Measurements from ENCODE around the gene WDFY4.

Gene WDFY4

DNA sequence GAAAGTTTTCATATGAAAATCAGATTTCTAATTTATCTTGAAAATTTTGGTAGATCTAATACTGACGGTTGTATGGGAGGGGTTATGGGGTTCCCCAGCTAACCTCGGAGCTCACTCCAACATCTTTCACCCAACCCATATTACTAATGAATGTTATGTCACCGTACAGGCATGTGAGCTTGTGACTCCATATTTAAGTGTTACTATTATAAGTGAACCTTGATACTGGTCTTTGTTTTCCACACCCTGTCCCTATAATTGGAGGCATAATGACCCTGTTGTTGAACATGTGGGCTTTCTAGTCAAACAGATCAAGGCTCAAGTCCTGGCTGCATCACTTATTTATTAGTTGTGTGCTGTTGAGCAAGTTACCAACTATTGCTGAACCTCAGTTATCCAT lies 27.2 kb downstream of the WDFY4 start:
- DNase-seq (ENCODE audit: low spot score), result no peak

- no peak for DNase-seq (ENCODE audit: low spot score)
Observed at GRCh38 chr10:48714088-48714487, 29.4 kb downstream of the WDFY4 start.

DNA sequence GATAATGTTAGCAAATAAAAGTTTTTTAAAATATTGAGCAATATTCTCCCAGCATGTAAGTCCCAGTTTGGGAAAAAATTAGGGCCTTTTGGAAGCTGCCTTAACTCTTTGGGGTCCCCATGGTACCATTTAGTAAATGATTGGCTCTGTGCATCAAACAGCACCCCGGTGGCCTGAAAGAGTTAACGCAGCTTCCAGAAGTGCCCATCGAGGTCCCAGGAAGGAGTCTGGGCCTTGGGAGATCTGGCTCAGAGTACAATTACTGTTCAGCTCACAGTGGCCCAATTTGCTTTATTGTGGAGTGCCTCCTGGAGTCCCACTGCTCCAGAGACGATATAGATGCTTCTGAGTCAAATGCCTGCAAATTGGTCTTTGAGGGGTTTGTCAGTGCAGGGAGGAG lies 31.7 kb downstream of the WDFY4 start:
- DNase-seq (ENCODE audit: low spot score), result no peak

- no peak for DNase-seq (ENCODE audit: low spot score)
Observed at GRCh38 chr10:48720611-48721010, 35.9 kb downstream of the WDFY4 start.

DNA sequence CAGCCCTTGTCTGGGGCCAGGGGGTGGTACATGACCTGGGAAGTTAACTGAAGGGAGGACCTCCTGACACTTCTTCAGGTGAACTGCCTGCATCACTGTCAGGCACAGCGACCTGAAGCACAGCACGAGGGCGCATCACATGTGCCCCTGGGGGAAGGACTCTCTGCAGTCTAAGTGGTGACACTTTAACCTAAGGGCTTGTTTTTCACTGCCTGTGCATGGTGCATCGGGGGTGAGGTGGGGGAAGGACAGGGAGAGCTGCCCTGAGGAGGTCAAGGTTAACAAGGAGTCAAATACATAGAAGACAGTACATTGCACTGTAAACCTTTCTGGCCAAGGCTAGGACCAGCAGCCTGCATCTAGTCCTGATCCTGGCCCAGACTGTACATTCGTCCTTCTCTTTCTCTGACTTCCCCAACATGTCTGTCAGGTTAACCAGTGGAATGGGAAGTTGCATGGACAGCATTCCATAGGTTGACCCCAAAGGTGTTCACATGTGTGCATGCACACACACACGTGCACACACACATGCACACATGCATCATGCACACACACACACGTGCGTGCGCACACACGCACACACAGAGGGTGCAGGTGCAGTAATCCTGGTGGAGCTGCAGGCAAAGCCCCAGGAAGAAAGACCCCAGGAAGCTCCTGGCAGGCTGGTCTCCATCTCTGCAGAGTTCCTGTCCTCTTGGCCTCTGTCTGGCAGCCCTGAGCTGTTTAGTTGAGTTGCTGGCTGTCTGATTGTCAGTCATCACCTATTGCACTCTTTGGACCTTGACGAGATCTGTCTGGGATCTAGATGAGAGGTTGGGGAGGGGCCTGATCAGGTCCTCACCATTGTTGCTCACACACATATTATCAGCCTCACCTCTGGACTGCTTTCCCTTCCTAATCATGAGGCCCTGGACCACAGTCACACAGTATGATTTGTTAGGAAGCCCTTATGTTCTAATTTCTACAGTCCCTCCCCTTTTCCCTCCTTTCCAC lies 37.8 kb downstream of the WDFY4 start:
- DNase-seq (ENCODE audit: low spot score), result no peak

GRCh38 chr10:48724127-48724526 lies 39.5 kb downstream of the WDFY4 start:
- DNase-seq (ENCODE audit: low spot score), result no peak

GRCh38 chr10:48725708-48726107 lies 41.0 kb downstream of the WDFY4 start:
- no peak for DNase-seq (ENCODE audit: low spot score)

DNA sequence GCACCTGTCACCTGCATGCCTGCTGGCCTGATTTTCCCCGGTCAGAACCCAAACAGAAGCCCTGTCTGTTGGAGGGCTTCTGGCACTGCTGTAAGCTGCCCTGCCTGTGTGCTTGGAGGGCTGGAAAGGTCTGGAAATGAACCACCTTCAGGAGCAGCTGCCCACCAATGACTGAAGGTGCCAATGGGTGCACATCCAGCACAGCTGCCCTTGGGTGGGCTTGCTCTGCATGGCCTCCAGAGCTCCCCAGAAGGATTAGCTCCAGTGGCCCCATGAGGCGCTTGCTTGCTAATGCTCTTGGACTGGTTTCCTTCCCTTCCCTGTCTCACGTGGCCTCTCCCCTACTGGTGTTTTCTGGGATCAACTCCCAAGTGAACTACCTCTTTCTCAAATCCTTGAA lies 43.2 kb downstream of the WDFY4 start:
- DNase-seq (ENCODE audit: low spot score), result no peak

GRCh38 chr10:48729222-48729621 lies 44.5 kb downstream of the WDFY4 start:
- no peak for DNase-seq (ENCODE audit: low spot score)

DNA sequence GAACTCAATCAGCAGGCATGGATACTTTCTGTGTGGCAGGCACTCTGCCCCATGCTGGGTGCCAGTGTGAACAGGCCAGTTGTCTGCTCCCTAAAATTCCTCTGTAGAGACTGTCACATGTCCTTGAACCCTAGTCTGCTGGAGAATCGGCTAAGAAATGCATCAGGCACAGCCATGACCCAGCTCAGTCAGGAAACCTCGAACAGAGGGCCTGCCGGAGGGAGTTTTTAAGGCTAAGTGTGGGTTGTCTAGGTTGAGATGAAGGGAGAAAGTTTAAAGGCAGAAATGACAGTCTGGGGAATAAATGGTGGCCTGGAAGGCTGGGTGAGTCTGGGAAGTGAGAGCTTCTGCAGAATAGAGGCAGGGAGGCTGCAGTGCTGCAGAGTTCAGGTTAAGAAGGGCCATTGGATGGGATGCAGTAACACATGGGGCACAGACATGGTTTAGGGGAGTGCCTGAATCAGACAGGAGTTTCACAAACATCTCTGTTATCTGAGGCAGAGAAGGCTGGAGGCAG lies 45.3 kb downstream of the WDFY4 start:
- DNase-seq (ENCODE audit: low spot score), result no peak

- DNase-seq (ENCODE audit: low spot score), result no peak
Observed at GRCh38 chr10:48731141-48731540, 46.5 kb downstream of the WDFY4 start.

GRCh38 chr10:48731654-48732053 lies 47.0 kb downstream of the WDFY4 start:
- DNase-seq (ENCODE audit: low spot score), result no peak

- no peak for DNase-seq (ENCODE audit: low spot score)
Observed at GRCh38 chr10:48733329-48733728, 48.7 kb downstream of the WDFY4 start.

DNA sequence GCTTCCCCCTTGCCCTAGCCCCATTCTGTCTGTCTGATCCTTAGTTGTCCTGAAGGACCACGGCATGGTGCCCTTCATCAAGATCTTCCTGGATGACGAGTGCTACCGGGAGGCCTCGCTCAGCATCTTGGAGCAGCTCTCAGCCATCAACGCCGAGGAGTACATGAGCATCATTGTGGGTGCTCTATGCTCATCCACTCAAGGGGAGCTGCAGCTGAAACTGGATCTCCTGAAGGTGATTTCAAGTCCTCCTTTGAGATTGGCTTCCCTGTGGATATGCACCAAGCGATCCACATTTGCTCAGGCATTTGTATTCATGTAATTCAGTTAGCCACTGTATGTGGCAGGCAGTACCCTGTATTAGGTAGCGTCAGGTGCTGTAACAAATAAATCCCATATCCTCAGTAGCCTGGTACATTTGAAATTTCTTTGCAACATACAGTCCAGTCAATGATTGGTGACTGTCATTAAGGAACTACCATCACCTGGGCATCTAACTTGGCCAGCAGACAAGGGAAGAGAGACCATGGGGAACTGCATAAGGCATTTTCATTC lies 51.2 kb downstream of the WDFY4 start:
- DNase-seq (ENCODE audit: low spot score), result no peak

GRCh38 chr10:48736596-48736995 lies 51.9 kb downstream of the WDFY4 start:
- DNase-seq (ENCODE audit: low spot score), result no peak

GRCh38 chr10:48737886-48738285 lies 53.2 kb downstream of the WDFY4 start:
- DNase-seq (ENCODE audit: low spot score), result no peak

GRCh38 chr10:48739170-48739569 lies 54.5 kb downstream of the WDFY4 start:
- DNase-seq (ENCODE audit: low spot score), result no peak

DNA sequence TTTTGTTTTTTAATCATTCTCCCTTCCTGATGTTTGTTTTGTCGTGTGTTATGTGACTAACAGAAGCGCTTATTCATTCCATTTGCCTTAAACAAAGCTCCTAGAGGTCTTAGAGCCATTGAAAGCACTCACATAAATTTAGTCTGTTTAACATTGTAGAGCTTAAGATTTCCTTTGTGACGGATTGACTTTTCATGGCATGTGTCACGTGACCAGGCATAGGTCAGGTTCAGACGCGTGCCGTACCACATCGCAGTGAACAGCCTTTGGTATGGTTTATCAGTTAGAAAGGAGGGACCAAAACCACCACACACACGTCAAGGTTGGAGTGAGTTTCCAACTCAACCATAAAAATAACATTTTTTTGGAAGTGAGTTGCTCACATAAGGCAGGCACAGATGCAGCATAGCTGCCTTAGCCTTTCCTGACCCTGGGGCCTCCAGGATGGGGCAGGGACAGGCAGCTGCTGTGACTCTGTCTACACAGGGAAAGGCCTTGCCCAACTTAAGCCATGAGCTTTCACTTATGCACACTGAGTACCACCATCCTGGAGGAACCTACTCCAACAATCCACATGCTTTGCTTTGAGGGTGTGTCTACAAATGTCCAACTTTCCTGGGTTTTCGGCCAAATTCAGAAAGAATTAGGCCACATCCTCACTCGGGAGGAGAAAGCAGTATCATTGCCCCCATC lies 55.5 kb downstream of the WDFY4 start:
- DNase-seq (ENCODE audit: low spot score), result no peak

DNA sequence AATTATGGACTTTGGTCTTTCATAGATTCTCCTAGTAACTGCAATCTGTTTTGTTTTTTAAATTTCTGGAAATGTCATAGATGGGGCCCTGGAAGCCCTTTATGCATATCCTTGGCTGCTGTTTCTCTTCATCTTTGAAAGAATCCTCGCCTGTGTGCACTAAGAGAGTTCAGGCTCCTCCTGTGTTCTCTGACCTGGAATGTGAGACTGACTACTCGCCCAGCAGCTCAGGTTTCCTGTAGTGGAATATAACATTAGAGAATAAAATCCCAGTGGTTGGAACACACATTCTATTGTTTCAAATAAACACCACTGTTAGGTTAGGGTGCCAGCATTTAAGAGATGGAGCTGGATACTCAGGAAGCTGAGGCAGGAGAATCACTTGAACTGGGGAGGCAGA lies 56.3 kb downstream of the WDFY4 start:
- DNase-seq (ENCODE audit: low spot score), result no peak

DNA sequence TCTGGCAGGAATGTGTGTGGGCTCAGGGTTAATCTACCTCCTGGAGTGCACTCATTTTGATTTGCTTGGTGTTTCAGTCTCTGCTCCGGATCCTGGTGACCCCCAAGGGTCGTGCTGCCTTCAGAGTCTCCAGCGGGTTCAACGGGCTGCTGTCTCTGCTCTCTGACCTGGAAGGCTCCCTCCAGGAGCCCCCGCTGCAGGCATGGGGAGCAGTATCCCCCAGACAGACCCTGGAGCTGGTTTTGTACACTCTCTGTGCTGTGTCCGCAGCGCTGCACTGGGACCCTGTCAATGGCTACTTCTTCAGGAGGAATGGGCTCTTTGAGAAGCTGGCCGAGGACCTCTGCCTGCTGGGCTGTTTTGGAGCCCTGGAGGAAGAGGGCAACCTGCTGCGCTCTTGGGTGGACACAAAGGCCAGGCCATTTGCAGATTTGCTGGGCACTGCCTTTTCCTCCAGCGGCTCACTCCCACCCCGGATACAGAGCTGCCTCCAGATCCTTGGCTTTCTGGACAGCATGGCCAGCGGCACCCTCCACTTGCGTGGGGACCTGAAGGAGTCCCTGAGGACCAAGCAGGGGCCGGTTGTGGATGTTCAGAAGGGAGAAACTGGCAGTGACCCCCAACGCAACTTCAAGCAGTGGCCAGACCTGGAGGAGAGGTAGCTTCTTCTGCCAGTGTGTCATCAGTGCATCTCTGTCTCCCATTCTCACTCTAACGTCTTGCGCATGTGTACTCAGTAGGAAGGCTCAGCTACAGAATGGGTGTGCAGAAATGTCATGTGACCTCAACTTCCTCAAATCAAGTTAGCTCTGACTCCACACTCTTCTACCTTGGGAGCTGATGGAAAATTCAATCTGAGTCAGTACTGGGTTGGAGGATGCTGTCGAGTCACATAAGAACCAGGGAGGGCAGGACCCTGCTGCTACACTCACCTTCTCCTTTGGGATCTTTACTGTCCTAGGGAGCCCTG lies 58.5 kb downstream of the WDFY4 start:
- DNase-seq (ENCODE audit: low spot score), result no peak

- DNase-seq (ENCODE audit: low spot score), result no peak
Observed at GRCh38 chr10:48744587-48744986, 59.9 kb downstream of the WDFY4 start.
